T-helper 1 cell (primary cell): ENCODE results near the gene GNAT1.
"Not testable (repeated sequence)": the region's sequence is repeated elsewhere in the genome, so short reads cannot be mapped to it uniquely, and the experiment has no call there.

Experiments
- DNase-seq, 5 donors: peaks; one replicate each; pipeline ENCODE4 v3.0.0-alpha.2; 2012 to 2020

GNAT1 gene

GRCh38 chr3:50242851-50243542 lies 51.6 kb downstream of the GNAT1 start:
- peak in 2 of 5 donors; percentile 31 to 32 for DNase-seq

GRCh38 chr3:50243543-50243895 lies 52.1 kb downstream of the GNAT1 start:
- DNase-seq, result no peak

GRCh38 chr3:50244813-50245212 lies 53.4 kb downstream of the GNAT1 start:
- not testable (repeated sequence) for DNase-seq

GRCh38 chr3:50245251-50245745 lies 53.9 kb downstream of the GNAT1 start:
- DNase-seq, result no peak

- peak; percentile 86 to 96 (median 93) for DNase-seq
These were observed 54.6 kb downstream of the GNAT1 start for GRCh38 chr3:50245831-50246516.

- DNase-seq, result peak; percentile 59 to 89 (median 74)
These were observed 55.1 kb downstream of the GNAT1 start for GRCh38 chr3:50246517-50246954.
